GM18873 (cell line): ENCODE measurements around the gene IQGAP2.

Experiments used
- ATAC-seq: cut with Tn5 transposase; IDR thresholded peaks from one replicate; pipeline ENCODE4 v1.9.1; 2021; ENCODE audit warnings: mild to moderate bottlenecking, moderate library complexity, moderate number of reproducible peaks; ENCODE audit not compliant: unreplicated experiment, low FRiP score

Gene IQGAP2

GRCh38 chr5:76443066-76443800 is 40.1 kb downstream of the IQGAP2 start:
- no peak for ATAC-seq

GRCh38 chr5:76445063-76445462 is 42.0 kb downstream of the IQGAP2 start:
- ATAC-seq: no peak

GRCh38 chr5:76445830-76446229 is 42.7 kb downstream of the IQGAP2 start:
- no peak for ATAC-seq

GRCh38 chr5:76446776-76447175 is 43.7 kb downstream of the IQGAP2 start:
- no peak for ATAC-seq

GRCh38 chr5:76449606-76450005 is 46.5 kb downstream of the IQGAP2 start:
- ATAC-seq: no peak

- no peak for ATAC-seq
These were observed 47.0 kb downstream of the IQGAP2 start for GRCh38 chr5:76450054-76450453.

- ATAC-seq: no peak
These were observed 48.1 kb downstream of the IQGAP2 start for GRCh38 chr5:76451031-76451701.

GRCh38 chr5:76455531-76456133 is 52.5 kb downstream of the IQGAP2 start:
- ATAC-seq: no peak

- no peak for ATAC-seq
These were observed 53.2 kb downstream of the IQGAP2 start for GRCh38 chr5:76456258-76456657.

GRCh38 chr5:76457674-76458485 is 54.8 kb downstream of the IQGAP2 start:
- no peak for ATAC-seq

GRCh38 chr5:76458486-76458830 is 55.4 kb downstream of the IQGAP2 start:
- ATAC-seq: no peak

GRCh38 chr5:76460104-76460503 is 57.0 kb downstream of the IQGAP2 start:
- ATAC-seq: no peak

- ATAC-seq: no peak
These were observed 59.1 kb downstream of the IQGAP2 start for GRCh38 chr5:76462097-76462667.

GRCh38 chr5:76467216-76467615 is 64.1 kb downstream of the IQGAP2 start:
- ATAC-seq: no peak

- no peak for ATAC-seq
These were observed 65.7 kb downstream of the IQGAP2 start for GRCh38 chr5:76468635-76469425.

- no peak for ATAC-seq
These were observed 66.7 kb downstream of the IQGAP2 start for GRCh38 chr5:76469656-76470290.

GRCh38 chr5:76470976-76471375 is 67.9 kb downstream of the IQGAP2 start:
- no peak for ATAC-seq

- ATAC-seq: no peak
These were observed 68.3 kb downstream of the IQGAP2 start for GRCh38 chr5:76471406-76471805.

GRCh38 chr5:76471987-76472334 is 68.9 kb downstream of the IQGAP2 start:
- ATAC-seq: no peak
